ENCODE results near the gene MPDU1.

GRCh38 chr17:7582396-7583252 is 1.0 kb upstream of the MPDU1 start:
- TF ChIP-seq CTCF (IDR thresholded peaks at IDR 0.05; ENCODE audit: borderline replicate concordance, extremely low read depth, low read length, poor library complexity, severe bottlenecking) (peak; percentile 28), EZH2 (IDR thresholded peaks at IDR 0.05; ENCODE audit: borderline replicate concordance, low read depth, low read length, severe bottlenecking) (no peak)

Data from DND-41 (cell line).